GM15510 (cell line): ENCODE data around the gene TTYH1.

Experiments
- POLR2A ChIP-seq: IDR thresholded peaks from 3 replicates; pipeline ENCODE4 v1.6.1; 2011; ENCODE audit warnings: borderline replicate concordance; ENCODE audit not compliant: insufficient read length; ENCODE audit errors: extremely low read depth

Gene TTYH1

DNA sequence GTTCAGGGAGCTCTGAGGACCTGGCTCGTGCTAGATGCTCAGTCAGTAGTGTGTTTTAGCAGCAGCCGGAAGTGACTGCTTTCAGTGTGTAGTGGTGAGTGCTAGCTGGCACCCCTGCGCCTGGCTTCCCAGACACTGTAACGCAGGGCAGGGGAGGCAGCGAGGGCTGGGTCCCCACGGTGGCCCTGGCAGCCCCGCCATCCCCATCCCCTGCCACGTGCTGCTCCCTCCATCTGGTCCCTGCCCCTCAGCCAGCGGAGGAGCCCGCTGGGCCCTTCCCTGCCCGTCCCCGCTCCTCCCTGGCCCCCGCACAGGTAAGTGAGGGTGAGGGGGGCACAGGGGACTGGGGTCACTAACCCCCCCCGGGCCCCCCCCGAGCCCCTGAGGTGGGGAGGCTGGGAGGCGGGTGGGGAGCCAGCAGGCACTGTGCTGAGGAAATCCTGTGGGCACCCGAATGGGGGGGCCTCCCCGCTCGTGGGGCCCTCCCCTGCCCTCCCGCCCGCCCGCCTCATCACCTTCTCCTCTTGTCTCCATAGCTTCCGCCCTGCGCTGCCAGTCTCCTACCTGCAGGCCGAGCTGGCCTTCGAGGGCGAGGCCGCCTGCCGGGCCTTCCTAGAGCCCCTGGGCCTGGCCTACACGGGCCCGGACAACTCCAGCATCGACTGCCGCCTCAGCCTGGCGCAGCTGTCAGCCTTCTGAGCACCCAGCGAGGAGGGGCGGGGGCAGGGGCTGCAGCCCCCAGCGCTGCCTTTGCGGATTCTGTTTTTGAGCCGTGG lies 45.2 kb downstream of the TTYH1 start:
- TF ChIP-seq POLR2A = no peak

DNA sequence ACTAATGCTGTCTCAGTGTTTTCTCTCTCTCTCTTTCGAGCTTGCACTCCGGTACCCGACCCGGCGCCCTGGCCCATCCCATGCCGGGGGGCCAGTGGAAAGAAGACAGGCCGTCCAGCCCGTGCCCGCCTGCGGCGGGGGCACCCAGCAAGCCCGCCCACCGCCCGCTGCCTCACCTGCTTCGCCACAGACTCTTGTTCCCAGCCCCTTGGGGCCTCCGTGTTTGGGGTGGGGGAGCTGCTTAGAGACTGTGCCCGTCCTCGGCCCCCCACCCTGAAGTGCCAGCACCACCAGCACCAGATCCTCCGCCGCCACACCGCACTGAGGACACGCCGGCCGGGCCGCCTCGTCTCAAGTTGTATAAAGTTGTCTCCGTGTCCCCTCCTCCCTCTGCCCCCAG lies 45.9 kb downstream of the TTYH1 start:
- TF ChIP-seq POLR2A = no peak

DNA sequence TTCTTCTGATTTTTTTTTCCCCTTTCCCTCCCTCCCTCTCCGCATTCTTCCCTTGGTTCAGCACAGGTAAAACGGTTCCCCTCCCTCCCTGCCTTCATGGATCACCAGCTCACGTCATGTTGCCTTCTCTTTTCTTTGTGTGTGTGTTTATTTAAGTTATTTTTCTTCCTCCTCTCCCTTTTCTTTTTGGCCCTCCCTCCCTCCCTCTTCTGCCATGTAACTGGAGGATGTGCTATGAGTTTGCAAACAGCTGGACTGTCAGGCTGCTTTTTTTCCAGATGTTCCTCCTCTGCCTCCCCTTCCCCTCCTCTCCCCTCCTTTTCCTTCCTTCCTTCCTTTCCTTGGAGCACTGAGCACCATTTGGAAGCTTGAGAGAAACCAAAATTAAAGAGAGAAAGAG lies 46.3 kb downstream of the TTYH1 start:
- TF ChIP-seq POLR2A = no peak

DNA sequence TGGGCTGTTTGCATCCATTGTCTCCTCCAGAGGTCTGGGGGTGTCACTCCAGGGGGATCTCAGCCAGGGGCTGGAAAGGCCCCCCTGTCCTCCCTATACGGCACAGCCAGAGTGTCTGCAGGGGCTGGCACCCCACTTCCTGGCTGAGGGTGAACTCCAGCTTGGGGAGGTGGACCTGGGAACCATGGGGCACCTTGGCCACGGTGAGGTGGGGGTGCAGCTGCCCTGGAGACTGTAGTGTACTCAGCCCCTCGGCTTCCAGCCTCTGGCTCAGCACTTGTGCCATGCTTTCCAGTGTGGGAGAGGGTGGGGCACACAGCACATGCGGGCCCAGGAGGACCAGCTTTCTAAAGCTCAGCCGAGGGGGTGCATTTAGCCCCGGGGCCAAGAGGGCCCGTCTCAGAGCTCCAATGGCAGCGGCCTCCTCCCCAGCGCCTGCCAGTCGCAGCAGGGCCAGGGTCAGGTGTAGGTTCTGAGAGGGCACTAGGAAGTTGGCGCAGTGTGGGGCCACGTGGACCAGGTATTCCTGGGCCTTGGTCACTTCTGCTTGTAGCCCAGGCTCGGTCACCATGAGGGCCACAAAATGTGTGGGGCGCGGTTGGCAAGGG lies 46.9 kb downstream of the TTYH1 start:
- no peak for TF ChIP-seq POLR2A

DNA sequence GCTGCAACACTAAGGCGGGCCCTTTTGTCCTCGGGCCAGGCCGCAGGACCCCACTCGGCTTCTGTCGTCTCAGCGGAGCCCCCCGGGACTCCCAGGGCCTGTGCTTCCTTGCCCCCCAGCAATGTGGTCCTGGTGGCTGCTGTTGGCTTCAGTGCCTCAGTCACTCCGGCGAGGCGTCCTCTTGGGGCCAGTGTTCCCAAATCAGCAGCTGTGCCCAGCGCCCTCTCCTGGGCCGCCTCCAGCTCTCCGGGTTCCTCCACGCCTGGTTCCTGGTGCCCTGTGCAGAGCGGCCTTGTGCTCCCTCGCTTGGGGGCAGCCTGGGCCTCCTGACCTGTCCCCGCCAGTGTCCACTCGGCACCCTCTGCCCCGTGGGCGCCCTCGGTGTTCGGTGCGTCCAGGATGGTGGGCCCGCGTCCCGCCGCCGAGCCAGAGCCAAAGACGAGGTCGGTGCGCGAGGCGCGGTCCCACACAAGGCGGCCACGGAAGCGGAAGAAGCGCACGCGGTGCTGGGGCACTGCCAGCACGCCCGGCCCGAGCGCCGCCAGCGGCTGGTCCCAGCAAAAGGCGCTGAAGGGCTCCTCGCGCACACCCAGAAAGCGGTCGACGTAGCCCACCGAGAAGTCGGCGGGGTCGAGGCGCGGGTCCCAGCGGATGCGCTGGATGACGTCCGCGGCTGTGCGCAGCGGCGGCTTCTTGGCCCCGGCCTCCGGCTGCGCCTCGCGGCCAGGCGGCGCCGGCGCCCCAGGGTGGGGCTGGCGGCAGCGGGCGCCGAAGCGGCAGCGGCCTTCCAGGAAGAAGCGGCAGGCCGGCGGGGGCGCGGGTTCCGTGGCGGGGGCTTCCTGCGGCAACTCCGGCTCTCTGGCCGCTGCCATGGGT lies 47.6 kb downstream of the TTYH1 start:
- TF ChIP-seq POLR2A = peak; percentile 36

DNA sequence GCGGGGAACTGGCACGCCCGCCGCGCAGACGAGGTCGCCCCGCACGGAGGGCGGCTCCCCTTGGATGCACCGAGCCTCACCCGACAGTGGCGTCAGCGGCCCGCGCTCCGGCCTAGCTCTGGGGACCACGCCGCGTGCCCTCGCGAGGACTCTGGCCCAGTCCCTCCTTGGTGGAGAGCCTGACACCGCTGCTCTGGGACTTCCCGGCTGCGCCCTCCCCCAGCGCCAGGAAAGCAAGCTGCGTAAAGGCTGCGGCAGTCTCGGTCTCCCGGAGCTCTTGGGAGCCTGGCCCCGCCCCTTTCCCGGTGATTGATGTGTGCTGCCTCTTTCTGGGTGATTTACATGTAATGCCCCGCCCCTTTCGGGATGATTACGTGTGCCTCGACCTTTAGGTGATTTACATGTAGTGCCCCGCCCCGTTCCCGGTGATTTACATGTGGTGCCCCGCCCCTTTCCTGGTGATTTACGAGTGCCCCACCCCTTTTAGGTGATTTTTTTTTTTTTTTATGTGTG lies 48.3 kb downstream of the TTYH1 start, which contains the start of gene LENG9:
Gene LENG9, minus strand, starts transcription at position 248 of the 513 bp plus-strand sequence. CDS start 252 bp downstream, outside the sequence.
- TF ChIP-seq POLR2A = peak; percentile 77

DNA sequence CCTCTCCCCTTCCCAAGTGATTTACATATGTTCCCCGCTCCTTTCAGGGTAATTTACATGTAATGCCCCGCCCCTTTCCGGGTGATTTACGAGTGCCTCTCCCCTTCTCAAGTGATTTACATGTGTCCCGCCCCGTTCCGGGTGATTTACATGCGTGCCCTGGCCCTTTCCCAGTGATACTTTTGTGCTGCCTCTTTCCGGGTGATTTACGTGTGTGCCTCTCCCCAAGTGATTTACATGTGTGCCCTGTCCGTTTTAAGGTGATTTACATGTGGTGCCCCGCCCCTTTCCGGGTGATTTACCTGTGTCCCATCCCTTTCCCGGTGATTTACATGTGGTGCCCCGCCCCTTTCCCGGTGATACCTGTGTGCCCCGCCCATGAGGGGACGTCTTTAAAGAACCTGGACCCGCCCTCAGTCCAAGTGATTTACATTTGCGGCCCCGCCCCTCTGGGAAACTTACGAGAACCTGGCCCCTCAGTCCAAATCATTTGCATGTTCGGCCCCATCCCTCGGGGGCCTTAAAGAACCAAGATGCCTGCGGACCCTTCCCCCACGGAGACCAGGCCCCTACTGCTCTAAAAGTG lies 48.9 kb downstream of the TTYH1 start:
- TF ChIP-seq POLR2A = no peak

DNA sequence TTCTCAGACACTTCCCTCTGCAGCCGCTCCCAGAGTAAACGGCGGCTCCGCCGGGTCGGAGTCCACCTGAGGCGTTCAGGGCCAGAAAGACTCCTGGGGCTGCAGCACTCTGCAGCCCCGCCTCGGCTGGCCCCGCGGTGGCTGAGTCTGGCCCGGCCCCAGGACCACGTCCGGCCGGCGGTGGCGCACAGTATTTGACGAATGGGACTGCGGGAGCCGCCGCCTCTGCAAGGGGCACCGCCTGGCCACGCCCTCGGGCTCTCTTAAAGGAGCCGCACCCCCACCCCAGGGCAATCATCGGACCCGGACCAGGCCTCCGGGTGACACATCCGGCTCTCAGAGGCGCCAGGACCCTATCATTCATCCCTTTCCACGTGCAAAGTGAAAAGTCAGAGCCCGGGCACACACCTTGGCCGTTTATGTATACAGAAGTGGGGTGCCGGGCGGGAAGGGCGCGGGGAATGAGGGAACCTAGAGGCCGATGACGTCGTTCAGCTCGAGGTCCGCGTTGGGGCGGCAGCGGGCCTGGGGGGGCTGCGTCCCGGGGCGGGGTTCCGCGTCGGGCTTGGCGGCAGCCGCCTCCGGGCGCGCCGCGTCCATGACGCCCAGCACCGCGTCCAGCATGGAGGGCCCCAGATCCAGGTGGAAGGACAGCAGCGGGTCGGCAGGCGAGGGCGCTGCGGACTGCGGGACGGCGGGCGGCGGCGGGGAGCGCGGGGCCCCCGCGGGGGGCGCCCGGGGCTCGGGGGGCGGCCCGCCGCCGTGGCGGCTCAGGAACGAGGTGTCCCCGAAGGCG lies 49.6 kb downstream of the TTYH1 start:
- TF ChIP-seq POLR2A = peak; percentile 76

DNA sequence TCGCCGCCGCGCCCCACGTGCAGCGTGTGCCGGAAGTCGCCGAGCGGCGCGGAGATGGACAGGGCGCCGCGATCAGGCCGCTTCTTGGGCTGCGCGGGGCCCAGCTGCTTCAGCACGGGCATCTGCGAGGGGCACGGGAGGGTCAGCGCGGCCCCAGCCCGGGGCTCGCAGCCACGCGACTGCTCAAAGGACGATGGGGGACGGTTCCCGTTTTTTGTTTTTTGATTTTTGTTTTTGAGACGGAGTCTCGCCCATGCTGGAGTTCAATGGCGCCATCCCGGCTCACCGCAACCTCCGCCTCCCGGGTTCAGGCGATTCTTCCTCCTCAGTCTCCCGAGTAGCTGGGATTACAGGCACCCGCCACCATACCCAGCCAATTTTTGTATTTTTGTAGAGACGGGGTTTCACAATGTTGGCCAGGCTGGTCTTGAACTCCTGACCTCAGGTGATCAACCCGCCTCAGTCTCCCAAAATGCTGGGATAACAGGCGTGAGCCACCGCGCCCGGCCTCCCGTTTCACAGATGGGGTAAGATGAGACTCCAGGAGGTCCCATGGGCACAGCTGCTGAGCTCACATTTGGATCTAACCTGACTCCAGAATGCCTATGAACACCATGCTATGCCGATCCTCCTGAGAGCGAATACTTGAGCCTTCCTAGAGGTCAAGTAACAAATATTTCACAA lies 50.3 kb downstream of the TTYH1 start:
- TF ChIP-seq POLR2A = no peak

DNA sequence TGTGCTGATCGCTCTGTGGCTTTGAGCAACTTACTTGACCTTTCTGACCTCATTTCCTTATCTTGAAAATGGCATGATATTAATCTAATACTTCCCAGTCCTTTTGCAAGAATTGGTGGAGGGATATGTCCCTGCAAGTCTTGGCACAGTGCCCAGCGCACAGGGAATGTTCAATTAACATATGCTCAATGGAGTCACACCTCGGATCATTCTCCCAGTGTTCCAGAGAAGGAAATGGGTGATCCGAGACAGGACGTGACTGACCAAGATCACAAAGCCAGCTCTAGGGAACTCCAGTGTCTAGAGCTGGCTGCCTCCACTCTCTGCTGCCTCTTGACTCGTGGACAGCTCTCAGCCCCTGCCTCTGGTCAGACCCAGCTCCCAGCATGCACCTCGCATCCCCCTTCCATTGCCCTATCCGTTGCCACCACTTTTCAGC lies 54.3 kb downstream of the TTYH1 start:
- no peak for TF ChIP-seq POLR2A

DNA sequence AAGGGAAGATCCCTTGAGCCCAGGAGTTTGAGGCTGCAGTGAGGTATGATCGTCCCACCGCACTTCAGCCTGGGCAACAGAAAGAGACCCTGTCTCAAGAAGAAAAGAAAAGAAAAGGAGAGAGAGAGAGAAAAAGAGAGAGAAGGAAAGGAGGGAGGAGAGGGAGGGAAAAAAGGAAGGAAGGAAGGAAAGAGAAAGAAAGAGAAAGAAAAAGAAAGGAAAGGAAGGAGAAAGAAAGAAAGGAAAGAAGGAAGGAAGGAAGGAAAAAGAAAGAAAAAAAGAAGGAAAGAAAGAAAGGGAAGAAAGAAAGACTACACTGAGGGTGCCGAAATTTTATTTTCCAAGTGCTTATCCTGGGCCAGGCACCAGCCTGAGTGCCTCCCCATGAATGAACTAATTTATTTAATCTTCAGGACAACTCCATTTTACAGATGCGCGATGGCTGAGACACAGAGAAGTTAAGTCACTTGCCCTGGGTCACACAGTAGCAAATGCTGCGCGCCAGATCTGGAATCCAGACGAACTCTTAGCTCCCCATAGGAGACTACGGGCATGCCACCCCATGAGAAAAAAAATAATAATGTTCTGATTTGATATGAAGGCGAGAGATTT lies 55.1 kb downstream of the TTYH1 start:
- no peak for TF ChIP-seq POLR2A

DNA sequence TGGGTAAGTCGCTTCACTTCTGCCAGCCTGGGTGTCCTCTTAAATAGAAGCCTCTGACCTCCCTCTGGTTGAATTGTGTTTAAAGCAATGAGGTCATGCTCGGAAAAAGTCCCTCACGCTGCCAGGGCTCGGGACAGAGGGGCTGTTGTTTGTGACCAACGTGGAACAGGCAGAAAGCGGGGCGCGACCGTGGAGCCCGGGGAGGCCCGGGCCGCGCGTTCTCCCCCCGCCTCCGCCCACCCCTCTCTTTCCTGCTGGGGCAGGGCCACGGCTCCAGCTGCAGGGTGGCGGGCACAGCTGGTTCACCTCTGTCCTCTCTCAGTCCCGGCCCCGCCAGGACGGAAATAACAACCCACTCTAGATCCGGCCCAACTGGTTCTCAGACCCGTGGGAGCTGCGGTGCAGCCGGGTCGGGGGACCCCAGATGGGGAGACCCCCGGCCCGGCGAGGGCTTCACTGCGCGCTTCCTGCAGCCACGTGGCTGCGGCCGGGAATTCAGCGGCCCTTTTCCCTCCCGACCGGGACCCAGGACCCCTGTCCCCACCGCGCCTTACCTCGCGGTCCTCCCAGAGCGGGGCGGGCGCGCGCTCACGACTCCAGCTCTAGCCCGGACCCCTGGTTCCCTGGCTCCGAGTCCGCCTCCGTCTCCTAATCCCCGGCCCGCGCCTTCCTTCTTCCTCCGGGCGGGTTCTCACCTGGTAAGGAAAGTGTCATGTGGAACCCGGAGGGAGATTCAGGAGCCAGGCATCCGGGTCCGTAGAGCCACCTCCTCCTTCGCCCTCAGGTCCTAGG lies 55.9 kb downstream of the TTYH1 start:
- TF ChIP-seq POLR2A = no peak
